Ovary (tissue), 3 donors: Measurements from ENCODE around the gene DRC1.

ENCODE experiments used
- CTCF ChIP-seq, 3 donors: fragments of 450-650 bp in 2 of 3; fragments of 200-600 bp in 1 of 3; IDR thresholded peaks; one replicate each; pipeline versions ENCODE4 v1.5.1 to v1.8.0; 2016 to 2022; ENCODE audit warnings: antibody characterized with exemption in 3 of 3, mild to moderate bottlenecking in 1 of 3
- POLR2A ChIP-seq: fragments of 450-650 bp; IDR thresholded peaks from one replicate; pipeline ENCODE4 v1.6.1; 2017; ENCODE audit warnings: antibody characterized with exemption, mild to moderate bottlenecking, moderate library complexity
- donor health status: DM: no; HTN: no; CAD: no.

GRCh38 chr2:26414311-26414710 is 12.6 kb downstream of the DRC1 start:
- TF ChIP-seq CTCF (IDR thresholded peaks at IDR 0.05) (no peak), POLR2A (no peak)
